HG03097 (cell line): ENCODE results near the gene MRPS6.

ENCODE experiments used
- ATAC-seq: cut with Tn5 transposase; IDR thresholded peaks from one replicate; pipeline ENCODE4 v1.9.1; 2021; ENCODE audit not compliant: unreplicated experiment, low FRiP score

Gene MRPS6

GRCh38 chr21:34094949-34095348 lies 21.6 kb downstream of the MRPS6 start:
- ATAC-seq = no peak

GRCh38 chr21:34097442-34097841 lies 24.1 kb downstream of the MRPS6 start:
- no peak for ATAC-seq

GRCh38 chr21:34100337-34100736 lies 27.0 kb downstream of the MRPS6 start:
- ATAC-seq = no peak

- ATAC-seq = no peak
These were observed 27.4 kb downstream of the MRPS6 start for GRCh38 chr21:34100790-34101189.

GRCh38 chr21:34105947-34106541 lies 32.7 kb downstream of the MRPS6 start:
- ATAC-seq = no peak

- no peak for ATAC-seq
These were observed 34.2 kb downstream of the MRPS6 start for GRCh38 chr21:34107606-34108005.

- no peak for ATAC-seq
These were observed 35.7 kb downstream of the MRPS6 start for GRCh38 chr21:34109075-34109474.

- no peak for ATAC-seq
These were observed 37.3 kb downstream of the MRPS6 start for GRCh38 chr21:34110594-34111202.

- no peak for ATAC-seq
These were observed 39.1 kb downstream of the MRPS6 start for GRCh38 chr21:34112316-34113033.

GRCh38 chr21:34113842-34114241 lies 40.5 kb downstream of the MRPS6 start:
- ATAC-seq = no peak

- no peak for ATAC-seq
These were observed 41.8 kb downstream of the MRPS6 start for GRCh38 chr21:34115160-34115559.

- no peak for ATAC-seq
These were observed 43.2 kb downstream of the MRPS6 start for GRCh38 chr21:34116569-34116968.

GRCh38 chr21:34120867-34121266 lies 47.5 kb downstream of the MRPS6 start:
- no peak for ATAC-seq

- no peak for ATAC-seq
These were observed 48.7 kb downstream of the MRPS6 start for GRCh38 chr21:34122047-34122446.

GRCh38 chr21:34123609-34124008 lies 50.2 kb downstream of the MRPS6 start:
- no peak for ATAC-seq

- ATAC-seq = no peak
These were observed 52.9 kb downstream of the MRPS6 start for GRCh38 chr21:34126269-34126668.

- no peak for ATAC-seq
These were observed 53.3 kb downstream of the MRPS6 start for GRCh38 chr21:34126691-34127090.

GRCh38 chr21:34128124-34128523 lies 54.7 kb downstream of the MRPS6 start:
- ATAC-seq = no peak

- ATAC-seq = no peak
These were observed 55.3 kb downstream of the MRPS6 start for GRCh38 chr21:34128674-34129038.

GRCh38 chr21:34129039-34129891 lies 55.9 kb downstream of the MRPS6 start:
- no peak for ATAC-seq
